Testis (tissue), 2 donors: Measurements from ENCODE around the gene SUMO2.

Source experiments
- CTCF ChIP-seq, 3 experiments: fragments of 450-650 bp in 2 of 3; fragments of 200-600 bp in 1 of 3; sonication (generic) in 1 of 3; IDR thresholded peaks; one replicate each; pipeline ENCODE4 v1.5.1; 2016 to 2019; ENCODE audit warnings: antibody characterized with exemption in 3 of 3, mild to moderate bottlenecking in 2 of 3, moderate library complexity in 1 of 3
- POLR2A ChIP-seq: fragments of 450-650 bp; IDR thresholded peaks from one replicate; pipeline ENCODE4 v1.6.1; 2017; ENCODE audit warnings: antibody characterized with exemption, mild to moderate bottlenecking, moderate library complexity

GRCh38 chr17:75191584-75191983, 8.8 kb upstream of the SUMO2 start:
- TF ChIP-seq CTCF (IDR thresholded peaks at IDR 0.05) (no peak), POLR2A (no peak)
